Neural cell (in vitro differentiated cells): ENCODE measurements around the gene GNG12.

Experiments used
- EP300 ChIP-seq: fragments of 450-650 bp; conservative IDR thresholded peaks from 2 replicates; pipeline ENCODE4 v1.6.1; 2014; ENCODE audit warnings: antibody characterized with exemption, mild to moderate bottlenecking, moderate library complexity; ENCODE audit not compliant: poor library complexity, severe bottlenecking
- EZH2 ChIP-seq: fragments of 200-600, 300-800 bp; shearing (Covaris generic), sonication (generic); IDR thresholded peaks from 2 replicates; pipeline ENCODE4 v1.6.1; 2014; ENCODE audit warnings: antibody characterized with exemption, low read length, borderline replicate concordance, mild to moderate bottlenecking; ENCODE audit not compliant: insufficient read depth, poor library complexity, severe bottlenecking
- POLR2AphosphoS5 ChIP-seq: IDR thresholded peaks from 2 replicates; pipeline ENCODE4 v1.6.1; 2012
- TAF1 ChIP-seq: IDR thresholded peaks from 2 replicates; pipeline ENCODE4 v1.6.1; 2012; ENCODE audit warnings: low read depth
- TF ChIP-seq, protein P1 (sequence below): fragments of 450-650 bp; IDR thresholded peaks from 2 replicates; pipeline ENCODE4 v1.5.1; 2014; ENCODE audit warnings: antibody characterized with exemption, mild to moderate bottlenecking, moderate library complexity; ENCODE audit not compliant: poor library complexity, severe bottlenecking

- TF ChIP-seq EP300 (no peak), EZH2 (no peak), POLR2AphosphoS5 (no peak), TAF1 (no peak)
- TF ChIP-seq, protein P1, sequence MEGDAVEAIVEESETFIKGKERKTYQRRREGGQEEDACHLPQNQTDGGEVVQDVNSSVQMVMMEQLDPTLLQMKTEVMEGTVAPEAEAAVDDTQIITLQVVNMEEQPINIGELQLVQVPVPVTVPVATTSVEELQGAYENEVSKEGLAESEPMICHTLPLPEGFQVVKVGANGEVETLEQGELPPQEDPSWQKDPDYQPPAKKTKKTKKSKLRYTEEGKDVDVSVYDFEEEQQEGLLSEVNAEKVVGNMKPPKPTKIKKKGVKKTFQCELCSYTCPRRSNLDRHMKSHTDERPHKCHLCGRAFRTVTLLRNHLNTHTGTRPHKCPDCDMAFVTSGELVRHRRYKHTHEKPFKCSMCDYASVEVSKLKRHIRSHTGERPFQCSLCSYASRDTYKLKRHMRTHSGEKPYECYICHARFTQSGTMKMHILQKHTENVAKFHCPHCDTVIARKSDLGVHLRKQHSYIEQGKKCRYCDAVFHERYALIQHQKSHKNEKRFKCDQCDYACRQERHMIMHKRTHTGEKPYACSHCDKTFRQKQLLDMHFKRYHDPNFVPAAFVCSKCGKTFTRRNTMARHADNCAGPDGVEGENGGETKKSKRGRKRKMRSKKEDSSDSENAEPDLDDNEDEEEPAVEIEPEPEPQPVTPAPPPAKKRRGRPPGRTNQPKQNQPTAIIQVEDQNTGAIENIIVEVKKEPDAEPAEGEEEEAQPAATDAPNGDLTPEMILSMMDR = no peak
Measured at GRCh38 chr1:67780637-67781036, 52.6 kb downstream of the GNG12 start.
